ENCODE results near the gene C1orf198.

Gene C1orf198

DNA sequence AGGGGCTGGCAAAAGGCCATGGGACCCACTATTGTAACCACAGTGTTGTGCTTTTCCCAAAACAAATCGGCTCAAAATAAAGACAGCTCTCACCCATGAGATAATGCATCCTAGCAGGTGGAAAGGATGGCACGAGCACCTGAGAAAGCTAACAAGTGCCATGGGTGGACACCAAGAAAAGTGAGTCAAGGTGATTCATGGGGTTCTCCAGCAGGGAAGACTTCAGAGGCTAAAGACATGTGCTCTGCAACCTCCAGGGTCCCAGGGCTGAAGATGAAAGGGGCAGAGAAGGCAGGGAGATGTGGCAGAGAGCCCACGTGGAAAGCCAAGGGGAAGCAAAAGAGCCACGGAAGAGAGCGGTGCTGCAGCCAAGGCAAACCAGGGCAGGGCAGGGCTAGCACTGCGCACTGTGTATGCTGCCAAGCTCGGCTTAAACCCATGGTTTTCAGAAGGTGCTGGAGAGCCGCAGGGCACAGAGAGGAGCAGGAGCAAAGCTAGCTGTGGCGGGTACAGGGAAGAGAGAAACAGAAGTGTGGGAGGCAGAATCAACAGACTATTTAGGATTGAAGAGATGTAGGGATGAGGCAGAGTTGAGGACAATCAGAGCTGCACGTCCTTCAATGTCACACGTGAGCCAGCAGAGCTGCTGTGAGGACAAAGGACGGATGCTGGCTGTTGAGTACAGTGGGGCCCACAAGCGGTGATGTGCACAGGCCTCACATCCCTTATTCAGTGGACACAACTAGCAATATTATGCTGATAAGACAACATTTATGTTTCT is 41.8 kb upstream of the C1orf198 start:
- no peak overlapping the region for H3K4me3 ChIP-seq (ENCODE audit: control insufficient read depth, low read depth, low read length)
- TF ChIP-seq, protein P1, sequence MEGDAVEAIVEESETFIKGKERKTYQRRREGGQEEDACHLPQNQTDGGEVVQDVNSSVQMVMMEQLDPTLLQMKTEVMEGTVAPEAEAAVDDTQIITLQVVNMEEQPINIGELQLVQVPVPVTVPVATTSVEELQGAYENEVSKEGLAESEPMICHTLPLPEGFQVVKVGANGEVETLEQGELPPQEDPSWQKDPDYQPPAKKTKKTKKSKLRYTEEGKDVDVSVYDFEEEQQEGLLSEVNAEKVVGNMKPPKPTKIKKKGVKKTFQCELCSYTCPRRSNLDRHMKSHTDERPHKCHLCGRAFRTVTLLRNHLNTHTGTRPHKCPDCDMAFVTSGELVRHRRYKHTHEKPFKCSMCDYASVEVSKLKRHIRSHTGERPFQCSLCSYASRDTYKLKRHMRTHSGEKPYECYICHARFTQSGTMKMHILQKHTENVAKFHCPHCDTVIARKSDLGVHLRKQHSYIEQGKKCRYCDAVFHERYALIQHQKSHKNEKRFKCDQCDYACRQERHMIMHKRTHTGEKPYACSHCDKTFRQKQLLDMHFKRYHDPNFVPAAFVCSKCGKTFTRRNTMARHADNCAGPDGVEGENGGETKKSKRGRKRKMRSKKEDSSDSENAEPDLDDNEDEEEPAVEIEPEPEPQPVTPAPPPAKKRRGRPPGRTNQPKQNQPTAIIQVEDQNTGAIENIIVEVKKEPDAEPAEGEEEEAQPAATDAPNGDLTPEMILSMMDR (conservative IDR thresholded peaks at IDR 0.05; ENCODE audit: control insufficient read depth, insufficient read depth, low read depth, low read length): no peak
- DNase-seq (ENCODE audit: low read depth): no peak

- TF ChIP-seq, protein P1 (conservative IDR thresholded peaks at IDR 0.05; ENCODE audit: control insufficient read depth, insufficient read depth, low read depth, low read length): no peak
- no peak for DNase-seq (ENCODE audit: low read depth)
- no peak overlapping the region for H3K4me3 ChIP-seq (ENCODE audit: control insufficient read depth, low read depth, low read length)
Measured at GRCh38 chr1:230907472-230908205, 39.3 kb upstream of the C1orf198 start.

DNA sequence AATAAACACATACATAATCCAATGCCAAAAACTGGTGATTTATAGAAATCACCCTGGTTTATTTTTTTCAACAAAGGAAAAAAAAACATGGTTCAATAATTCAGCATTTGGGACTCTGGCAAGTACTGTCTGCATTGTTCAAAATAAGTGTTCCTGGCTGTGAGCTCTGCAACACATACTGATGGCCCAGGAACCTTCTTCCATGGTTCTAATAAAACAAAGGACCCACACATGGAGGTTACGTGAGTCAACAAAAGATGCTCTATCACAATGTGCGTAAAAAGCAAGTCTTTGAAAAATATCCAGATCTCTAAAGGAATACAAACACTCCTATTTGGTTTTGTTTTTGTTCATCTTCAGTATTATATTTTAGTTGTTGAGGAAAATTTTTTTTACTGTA is 37.9 kb upstream of the C1orf198 start:
- TF ChIP-seq, protein P1 (conservative IDR thresholded peaks at IDR 0.05; ENCODE audit: control insufficient read depth, insufficient read depth, low read depth, low read length): no peak
- no peak for DNase-seq (ENCODE audit: low read depth)
- no peak overlapping the region for H3K4me3 ChIP-seq (ENCODE audit: control insufficient read depth, low read depth, low read length)

DNA sequence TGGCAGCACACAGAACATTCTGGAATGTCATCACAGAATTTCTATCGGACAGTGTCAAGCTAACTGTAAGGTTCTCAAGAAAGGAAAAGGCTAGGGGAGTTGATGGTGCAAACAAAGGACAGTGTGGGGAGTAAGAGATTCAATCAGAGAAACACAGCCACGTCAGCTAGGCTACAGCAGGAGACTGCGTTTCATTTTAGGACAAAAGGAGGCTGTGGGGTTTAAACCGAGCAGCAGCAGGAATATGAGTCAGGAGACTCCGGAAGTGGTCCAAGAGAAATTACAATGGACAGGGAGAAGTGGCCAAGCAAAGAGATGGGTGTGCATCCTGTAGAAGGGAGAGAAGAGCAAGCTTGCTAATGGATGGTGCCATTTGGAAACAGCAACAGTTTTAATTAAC is 37.4 kb upstream of the C1orf198 start:
- peak; percentile 57 for DNase-seq (ENCODE audit: low read depth)
- TF ChIP-seq, protein P1 (conservative IDR thresholded peaks at IDR 0.05; ENCODE audit: control insufficient read depth, insufficient read depth, low read depth, low read length): no peak
- no peak overlapping the region for H3K4me3 ChIP-seq (ENCODE audit: control insufficient read depth, low read depth, low read length)

- no peak for DNase-seq (ENCODE audit: low read depth)
- TF ChIP-seq, protein P1 (conservative IDR thresholded peaks at IDR 0.05; ENCODE audit: control insufficient read depth, insufficient read depth, low read depth, low read length): no peak
- no peak overlapping the region for H3K4me3 ChIP-seq (ENCODE audit: control insufficient read depth, low read depth, low read length)
Measured at GRCh38 chr1:230902349-230902923, 34.1 kb upstream of the C1orf198 start.

GRCh38 chr1:230901671-230902070 is 33.4 kb upstream of the C1orf198 start:
- H3K4me3 ChIP-seq (ENCODE audit: control insufficient read depth, low read depth, low read length): no peak overlapping the region
- TF ChIP-seq, protein P1 (conservative IDR thresholded peaks at IDR 0.05; ENCODE audit: control insufficient read depth, insufficient read depth, low read depth, low read length): no peak
- DNase-seq (ENCODE audit: low read depth): no peak
